GM19193 (cell line): ENCODE results near the gene FCRL1.

Source experiments
- POLR2A ChIP-seq: IDR thresholded peaks from 4 replicates; pipeline ENCODE4 v1.6.1; 2011; ENCODE audit not compliant: insufficient read depth, insufficient read length; ENCODE audit errors: extremely low read depth

FCRL1 gene

DNA sequence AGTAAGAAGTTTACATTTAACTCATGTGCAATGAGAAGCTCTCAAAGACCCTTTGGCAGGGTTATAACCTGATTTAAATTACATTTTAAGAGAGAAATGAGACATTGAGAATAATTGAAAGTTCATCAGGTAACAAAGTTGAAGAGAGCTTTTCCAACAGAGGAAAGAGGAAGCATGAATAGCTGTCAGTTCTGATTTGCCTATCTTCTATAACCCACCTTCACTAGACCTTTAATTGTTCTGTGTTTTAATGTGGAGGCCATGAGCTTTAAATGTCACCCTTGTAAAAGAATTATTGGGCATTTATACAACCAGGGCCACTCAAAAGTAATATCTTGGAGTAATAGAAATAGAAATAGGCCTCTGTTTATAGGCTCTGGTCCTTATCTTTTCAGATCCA, 9.3 kb upstream of the FCRL1 start:
- TF ChIP-seq POLR2A: no peak

DNA sequence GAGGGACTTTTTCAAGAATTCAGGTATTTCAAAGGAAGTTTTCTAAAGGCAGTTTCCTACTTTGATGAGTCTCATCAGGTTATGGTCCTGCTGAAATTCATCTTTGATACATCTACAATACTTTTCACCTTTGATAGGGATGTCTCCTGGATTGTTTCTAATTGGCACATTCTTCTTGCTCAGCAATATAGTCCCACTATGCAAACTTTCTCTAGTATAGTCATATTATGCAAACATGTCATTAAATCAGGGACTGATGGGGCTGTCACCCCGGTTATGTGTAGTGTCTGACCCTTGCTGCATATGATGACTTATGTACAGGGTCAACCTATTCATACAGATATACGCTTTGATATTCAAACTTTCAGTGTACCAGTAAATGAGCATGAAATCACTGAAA, 379 bp upstream of the FCRL1 start:
- no peak for TF ChIP-seq POLR2A

DNA sequence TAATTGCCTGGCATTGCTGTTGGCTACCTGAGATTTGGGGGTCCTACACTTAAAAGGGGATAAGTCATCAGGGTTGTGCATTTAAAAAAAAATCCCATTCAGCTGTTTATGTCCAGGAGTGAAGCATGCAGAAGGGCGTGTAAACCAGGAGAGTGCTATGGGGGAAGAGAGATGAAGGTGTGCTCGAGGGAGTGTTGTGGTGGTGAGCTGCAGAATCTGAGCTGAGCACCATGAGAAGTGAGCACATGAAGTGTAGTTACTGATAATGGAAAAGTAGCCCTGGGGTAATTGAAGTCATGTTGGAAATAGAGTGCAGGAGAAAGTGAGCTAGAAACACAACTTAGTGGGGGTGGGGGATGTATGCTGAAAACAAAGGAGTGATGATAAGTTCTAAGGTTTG, 705 bp downstream of the FCRL1 start:
- no peak for TF ChIP-seq POLR2A

DNA sequence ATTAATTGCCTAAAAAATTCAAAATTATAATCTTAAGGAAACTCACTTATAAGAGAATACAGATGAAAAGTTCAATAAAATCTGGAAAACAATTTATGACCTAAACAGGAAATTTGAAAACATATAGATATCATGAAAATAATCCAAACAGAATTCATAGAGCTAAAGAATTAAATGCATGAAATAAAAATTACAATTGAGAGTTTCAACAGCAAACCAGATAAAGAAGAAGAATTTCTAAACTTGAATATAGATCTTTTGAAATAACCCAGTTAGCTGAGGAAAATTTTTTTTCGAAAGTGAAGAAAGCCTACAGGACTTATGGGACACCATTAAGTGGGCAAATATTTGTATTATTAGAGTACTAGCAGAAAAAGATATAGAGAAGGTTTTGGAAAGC, 6.7 kb downstream of the FCRL1 start:
- TF ChIP-seq POLR2A: no peak

DNA sequence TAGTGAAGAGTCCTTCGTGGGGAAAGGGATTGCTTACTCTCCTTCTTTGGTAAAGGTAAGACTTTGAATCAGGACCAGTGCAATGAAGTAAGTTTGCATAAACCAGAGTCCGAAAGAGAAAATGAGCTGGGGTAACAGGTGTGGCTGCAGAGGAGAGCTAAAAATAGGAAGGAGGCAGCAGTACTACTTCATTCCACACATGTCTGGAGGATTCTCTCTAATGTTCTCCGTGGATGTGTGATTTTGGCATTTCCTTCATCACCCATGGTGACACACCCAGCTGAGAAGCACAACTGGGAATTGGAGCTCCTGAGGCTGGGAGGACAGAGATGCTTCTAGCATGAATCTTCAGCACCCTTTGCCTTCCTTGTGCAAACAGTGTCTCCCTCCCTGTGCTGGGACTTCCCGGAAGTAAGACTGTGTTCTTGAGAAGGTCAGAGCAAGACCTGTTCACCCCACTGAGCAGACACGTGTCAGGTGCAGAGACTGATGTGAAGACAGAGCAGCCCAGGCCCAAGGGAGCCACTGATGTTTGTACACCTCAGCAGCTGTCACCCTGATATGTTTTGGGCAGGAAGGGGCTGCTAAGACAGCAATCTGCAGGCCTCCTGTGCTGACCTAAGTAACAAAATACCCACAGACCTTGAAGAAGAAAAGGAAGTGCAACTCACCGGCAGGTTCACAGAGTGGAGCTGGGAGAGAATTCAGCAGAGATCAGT, 13.3 kb downstream of the FCRL1 start:
- no peak for TF ChIP-seq POLR2A

DNA sequence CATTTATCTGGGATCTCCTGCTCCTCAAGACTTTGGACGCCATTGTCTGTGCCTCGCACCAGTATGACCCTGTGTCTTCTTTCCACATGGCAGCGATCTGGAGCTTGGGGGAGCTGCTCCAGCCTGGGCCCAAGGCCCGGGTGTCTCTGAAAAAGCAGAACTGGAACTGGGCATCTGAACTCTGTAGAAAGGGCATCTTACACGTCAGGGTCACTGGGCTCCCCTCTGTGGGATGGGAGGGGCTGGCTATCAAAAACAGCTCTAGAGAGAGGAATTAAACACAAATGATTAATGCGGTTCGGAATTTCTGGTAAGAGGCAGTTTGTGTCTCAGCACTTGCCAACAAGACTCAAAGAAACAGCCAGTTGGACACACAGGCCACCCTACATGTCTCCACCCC, 16.1 kb downstream of the FCRL1 start:
- no peak for TF ChIP-seq POLR2A

DNA sequence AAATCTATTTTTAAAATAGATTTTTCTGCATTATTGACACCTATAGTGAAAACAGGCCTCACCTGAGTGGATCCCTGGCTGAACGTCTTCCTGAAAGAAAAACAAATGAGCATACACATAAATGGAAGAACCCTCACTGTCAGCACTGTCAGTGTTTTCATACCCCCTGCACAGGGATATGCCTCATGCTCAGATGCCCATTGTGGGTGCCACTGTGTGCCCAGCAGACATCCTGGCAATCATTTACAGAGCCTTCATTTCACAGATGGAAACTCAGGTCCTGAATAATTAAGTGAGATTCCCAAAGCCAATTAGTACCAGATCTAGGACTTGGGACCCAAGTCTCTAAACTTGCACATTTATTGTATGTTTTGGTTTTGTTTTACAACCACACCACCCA, 19.9 kb downstream of the FCRL1 start:
- TF ChIP-seq POLR2A: no peak

DNA sequence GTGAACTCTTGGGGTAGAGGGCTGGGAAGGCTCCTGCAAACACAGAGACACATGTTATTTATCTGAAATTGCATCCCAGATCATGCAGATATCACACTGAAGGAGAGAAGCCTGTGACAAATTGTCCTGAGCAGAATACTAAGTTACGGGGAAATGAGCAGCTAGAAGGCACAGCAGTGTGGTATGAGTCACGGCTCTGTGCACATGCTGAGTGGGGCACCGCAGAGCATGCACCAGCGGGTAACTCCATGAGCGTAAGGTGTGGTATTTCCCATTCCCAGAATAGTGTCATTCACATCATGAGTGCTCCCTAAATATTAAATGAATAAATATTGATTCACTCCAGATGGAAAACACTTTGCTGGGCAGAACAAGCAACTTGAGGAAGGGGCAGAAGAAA, 21.7 kb downstream of the FCRL1 start:
- no peak for TF ChIP-seq POLR2A

DNA sequence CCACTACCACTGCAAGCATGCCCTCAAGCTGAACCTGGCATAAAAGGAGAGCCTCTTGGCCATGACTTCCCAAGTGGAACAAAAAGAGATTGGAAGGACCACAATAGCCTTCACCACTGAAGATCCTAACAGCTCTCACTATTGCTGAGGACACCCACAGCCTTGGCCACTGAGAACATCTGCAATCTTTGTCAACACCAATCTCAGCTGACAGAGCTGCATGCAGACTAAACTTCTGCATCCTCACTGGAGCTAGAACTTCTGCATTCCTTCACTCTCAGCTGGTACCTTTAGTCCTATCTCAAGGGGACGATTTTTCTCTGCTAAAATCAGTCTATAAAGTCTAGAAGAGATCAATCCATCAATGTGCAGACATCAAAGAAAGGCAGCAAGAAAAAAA, 34.7 kb downstream of the FCRL1 start:
- no peak for TF ChIP-seq POLR2A

DNA sequence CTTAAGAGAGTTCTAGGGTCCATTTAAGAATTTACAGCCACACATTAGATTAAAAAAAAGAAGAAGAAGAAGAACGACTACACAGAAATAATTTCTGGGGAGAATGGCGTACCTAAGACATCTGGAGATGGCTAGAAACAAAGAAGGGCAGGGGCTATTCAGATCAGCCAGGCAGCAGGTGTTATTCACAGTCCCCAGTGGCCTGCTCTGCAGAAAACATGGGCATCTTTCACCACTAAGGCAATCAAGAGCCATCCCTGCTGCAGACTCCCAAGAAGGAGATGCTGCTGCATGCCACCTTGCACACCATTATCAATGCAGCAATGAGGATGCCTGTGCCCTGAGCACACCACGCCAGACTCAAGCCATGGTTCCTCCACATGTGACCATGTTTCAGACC, 35.1 kb downstream of the FCRL1 start:
- TF ChIP-seq POLR2A: no peak

DNA sequence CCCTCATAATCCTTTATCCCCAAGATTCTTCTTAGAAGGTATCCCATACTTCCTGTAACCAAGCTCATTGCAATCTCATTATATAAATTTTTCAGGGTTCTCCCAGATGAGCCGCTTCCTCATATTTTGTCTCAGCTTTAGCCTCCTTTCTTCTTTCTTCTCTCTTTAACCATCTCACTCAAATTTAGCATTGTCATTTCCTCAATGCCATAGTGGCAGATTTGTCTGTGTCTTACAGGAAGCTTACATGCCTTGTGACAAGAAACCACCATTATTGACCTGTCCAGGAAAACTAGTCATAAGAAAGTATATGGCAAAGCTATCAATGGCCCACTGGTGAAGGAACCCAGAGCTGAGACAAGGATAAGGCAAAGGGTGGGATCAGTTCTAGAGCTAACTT, 37.0 kb downstream of the FCRL1 start:
- no peak for TF ChIP-seq POLR2A

DNA sequence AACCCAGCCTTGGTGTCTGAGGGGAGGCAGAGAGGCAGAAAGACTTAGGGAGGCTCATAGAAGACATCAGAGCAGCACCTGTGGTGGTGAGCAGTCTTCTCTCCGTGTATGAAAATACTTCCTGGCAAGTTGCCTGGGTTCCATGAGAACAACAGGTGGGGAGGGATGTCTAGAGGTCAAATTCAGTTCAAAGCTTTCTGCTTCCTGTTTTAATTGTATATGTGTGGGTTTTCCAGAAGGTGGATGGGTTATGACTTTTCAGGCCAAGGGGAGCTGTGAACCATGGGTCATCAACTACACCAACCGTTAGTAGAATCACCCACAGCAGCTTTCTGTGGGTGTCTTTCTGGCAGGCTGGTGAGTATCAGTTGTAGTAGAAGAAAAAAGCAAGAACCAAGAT, 38.9 kb downstream of the FCRL1 start:
- TF ChIP-seq POLR2A: no peak

DNA sequence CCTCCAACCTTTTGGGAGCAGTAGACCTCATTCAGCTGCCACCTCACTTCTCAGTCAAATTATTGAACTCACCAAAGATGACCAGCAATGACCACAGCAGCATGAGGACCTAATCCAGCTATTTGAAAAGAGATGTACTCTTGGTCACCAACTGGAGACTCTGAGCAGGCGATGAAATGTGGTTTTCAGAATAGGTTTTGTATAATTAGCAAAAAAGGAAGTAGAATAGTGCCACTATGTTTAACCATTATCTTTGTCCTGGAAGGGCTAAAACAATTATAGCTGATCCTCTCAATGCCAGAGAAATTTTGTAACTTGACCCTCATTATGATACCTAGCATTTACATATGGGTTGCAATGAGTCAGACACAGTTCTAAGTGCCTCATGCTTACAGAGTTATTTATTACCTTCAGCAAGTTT, 42.9 kb downstream of the FCRL1 start, which contains the start of gene FCRL2:
Gene FCRL2, minus strand, starts transcription at position 162 of the 421 bp plus-strand sequence. Its CDS starts 59 bp downstream, at position 103.
- TF ChIP-seq POLR2A: no peak

DNA sequence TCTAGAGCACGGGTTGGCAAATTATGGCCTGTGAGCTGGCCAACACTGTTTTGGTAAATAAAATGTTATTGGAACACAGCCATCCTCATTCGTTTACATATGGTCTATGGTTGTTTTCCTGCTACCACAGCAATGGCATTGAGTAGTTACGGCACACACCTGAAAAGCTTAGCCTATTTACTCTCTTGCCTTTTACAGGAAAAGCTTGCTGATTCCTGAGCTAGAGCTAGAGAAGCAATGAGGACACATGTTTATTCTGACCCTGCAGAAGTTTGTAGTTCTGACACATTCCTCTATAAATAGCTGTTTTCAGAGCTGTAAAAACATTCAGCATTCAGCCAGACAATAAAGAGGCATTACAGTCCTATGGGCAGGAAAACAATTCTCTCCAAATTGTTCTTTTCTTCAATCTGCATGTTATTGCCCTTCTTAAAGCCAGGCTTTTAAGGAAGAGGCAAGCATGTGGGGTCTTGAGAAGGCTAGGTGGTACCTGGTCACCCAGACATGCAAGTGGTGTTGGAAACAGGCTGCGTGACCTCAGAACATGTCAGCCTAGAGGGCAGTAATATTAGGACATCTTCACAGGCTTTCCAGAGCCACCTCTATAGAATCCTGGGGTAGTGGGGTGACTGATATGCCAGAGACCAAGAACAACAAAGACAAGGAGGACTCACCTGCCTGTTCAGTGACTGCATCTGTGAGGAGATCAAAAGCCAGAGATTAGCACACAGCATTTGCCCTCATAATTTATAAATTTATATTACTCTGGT, 44.6 kb downstream of the FCRL1 start:
- no peak for TF ChIP-seq POLR2A

DNA sequence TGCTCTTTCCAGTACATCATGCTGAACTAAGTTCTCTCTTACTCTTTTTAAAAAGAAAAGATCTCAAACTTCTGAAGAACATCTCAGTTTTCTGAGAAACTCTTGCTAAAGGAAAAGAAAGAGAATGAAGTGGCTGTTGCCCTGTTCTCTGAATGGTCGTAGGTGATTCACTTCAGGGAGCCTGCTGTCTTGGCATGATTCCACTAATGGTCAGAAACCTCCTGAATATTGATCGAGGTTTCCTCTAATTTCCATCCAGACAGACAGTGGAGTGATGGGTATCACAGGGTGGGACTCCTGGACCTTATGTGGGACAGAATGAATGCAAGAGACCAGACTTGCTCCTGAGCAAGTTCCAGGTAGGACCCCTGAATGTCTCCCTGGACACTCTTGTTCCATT, 45.5 kb downstream of the FCRL1 start:
- TF ChIP-seq POLR2A: no peak
